ENCODE data around the gene RPA3. TPM values are rescaled to one million over a fixed set of nuclear protein-coding genes. Genes with fewer than 3 reads are reported as not detected.

Gene RPA3
- total RNA-seq, 1 experiment from 2014 or later = 90.2 TPM

- Mint-ChIP-seq H3K27me3 (ENCODE audit: insufficient read depth, unreplicated experiment) (no peaks in the 10 kb centered on the region), H3K4me3 (ENCODE audit: unreplicated experiment) (no peak overlapping the region), H3K9me3 (ENCODE audit: unreplicated experiment) (peaks cover 8% of the 10 kb centered on the region), H3K27ac (ENCODE audit: unreplicated experiment) (no peak overlapping the region), H3K36me3 (ENCODE audit: insufficient read depth, unreplicated experiment) (no peaks in the 10 kb centered on the region), H3K4me1 (ENCODE audit: low read depth, unreplicated experiment) (peaks cover 7% of the 10 kb centered on the region)
- Histone ChIP-seq H3K4me3 (ENCODE audit: low read depth, low read length) (no peak overlapping the region), H3K9me3 (no peaks in the 10 kb centered on the region), H3K4me1 (peaks cover 2% of the 10 kb centered on the region; the same call in 1 of the 2 replicates), H3K27me3 (replicated peaks; ENCODE audit: control insufficient read depth, insufficient read depth, low read length) (no peaks in the 10 kb centered on the region), H3K36me3 (ENCODE audit: control insufficient read depth, insufficient read depth, low read length) (no peaks in the 10 kb centered on the region)
- intact Hi-C loops (cut with micrococcal nuclease; ENCODE audit: unreplicated experiment) = no loop called here
- BruUV-seq (replicated peaks) = no TSS peak
- POLR2A ChIA-PET = no interaction called here
- TF ChIP-seq, protein P1, sequence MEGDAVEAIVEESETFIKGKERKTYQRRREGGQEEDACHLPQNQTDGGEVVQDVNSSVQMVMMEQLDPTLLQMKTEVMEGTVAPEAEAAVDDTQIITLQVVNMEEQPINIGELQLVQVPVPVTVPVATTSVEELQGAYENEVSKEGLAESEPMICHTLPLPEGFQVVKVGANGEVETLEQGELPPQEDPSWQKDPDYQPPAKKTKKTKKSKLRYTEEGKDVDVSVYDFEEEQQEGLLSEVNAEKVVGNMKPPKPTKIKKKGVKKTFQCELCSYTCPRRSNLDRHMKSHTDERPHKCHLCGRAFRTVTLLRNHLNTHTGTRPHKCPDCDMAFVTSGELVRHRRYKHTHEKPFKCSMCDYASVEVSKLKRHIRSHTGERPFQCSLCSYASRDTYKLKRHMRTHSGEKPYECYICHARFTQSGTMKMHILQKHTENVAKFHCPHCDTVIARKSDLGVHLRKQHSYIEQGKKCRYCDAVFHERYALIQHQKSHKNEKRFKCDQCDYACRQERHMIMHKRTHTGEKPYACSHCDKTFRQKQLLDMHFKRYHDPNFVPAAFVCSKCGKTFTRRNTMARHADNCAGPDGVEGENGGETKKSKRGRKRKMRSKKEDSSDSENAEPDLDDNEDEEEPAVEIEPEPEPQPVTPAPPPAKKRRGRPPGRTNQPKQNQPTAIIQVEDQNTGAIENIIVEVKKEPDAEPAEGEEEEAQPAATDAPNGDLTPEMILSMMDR (IDR thresholded peaks at IDR 0.05; ENCODE audit: insufficient read depth in 1 of 2, low read depth in 1 of 2, low read length in 1 of 2, severe bottlenecking in 1 of 2, unreplicated experiment in 1 of 2) = no peak
- CTCF ChIA-PET = interaction anchor here (0.7 kb wide), 1 partner anchor 591 kb away, joined by 6 read pairs; no protein-coding TSS in a partner anchor
- no peak for DNase-seq
These were observed 19.5 kb downstream of the RPA3 start for GRCh38 chr7:7698930-7699329.

DNA sequence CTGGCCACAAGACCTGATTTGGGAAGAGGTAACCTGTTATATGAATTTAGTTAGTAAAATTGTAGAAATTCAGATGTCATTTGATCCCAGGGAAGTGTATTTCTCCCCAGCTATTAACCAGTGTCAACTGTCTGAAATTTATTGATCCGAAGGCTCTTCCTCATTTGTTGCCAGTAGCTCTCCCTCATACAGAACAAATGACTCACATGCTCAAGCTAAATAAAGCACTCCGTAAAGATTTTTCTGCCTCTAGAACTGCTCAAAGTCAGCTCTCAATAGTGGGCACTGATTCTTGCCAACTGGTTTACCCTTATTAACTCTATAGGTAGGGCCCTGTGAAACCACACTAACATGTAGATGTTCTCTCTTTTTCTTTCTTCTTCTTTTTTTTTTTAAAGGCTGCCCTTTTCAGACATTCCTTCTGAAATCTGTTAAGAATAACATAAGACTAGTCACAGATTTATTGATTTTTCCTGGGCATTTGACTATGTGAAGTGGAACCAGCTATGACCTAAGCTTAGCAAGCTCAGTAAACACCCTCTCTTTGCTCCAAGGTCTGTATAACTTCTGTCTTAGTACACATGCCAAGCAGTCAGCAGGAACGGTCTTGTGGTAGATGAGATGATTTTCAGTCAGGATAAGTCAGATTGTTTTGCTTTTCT, 21.8 kb downstream of the RPA3 start:
- POLR2A ChIA-PET = no interaction called here
- no peak overlapping the region for H3K4me3 ChIP-seq (ENCODE audit: low read depth, low read length)

DNA sequence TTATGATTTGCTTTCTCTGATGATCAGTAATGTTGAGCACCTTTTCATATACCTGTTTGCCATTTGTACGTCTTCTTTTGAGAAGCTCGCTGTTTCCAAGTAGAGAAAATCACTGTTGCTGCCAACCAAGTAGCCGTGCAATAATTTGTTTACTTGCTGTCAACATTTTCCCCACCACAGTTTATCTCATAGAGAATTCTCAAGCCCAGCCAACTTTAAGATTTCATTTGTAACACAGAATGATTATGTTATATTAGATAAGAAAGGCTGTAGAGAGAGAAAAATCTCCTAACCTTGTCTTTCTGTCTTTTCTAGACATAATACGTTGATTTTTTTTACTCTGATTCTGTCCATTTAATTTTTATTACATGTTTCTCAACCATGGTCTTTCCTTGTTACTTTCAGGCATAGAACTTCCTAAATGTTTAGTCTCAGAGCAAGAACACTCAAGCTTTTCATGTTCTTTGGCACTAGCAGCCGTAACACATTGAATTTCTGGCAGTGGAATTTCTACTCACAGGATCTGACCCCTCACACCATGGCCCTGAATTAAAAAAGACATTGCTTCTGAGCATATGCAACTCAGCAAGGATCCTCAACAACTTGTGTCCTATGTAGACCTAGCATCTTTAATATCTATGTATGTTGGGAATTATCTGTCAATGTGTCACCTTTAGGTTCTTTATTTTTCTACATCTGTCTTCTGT, 23.1 kb downstream of the RPA3 start:
- intact Hi-C loops (cut with micrococcal nuclease; ENCODE audit: unreplicated experiment) = no loop called here
- H3K4me1 Mint-ChIP-seq (ENCODE audit: low read depth, unreplicated experiment) = no peaks in the 10 kb centered on the region
- Histone ChIP-seq H3K27me3 (replicated peaks; ENCODE audit: control insufficient read depth, insufficient read depth, low read length) (no peaks in the 10 kb centered on the region), H3K4me1 (peaks cover 9% of the 10 kb centered on the region; the same call in 1 of the 2 replicates), H3K4me3 (ENCODE audit: low read depth, low read length) (no peak overlapping the region), H3K9me3 (no peaks in the 10 kb centered on the region), H3K36me3 (ENCODE audit: control insufficient read depth, insufficient read depth, low read length) (no peaks in the 10 kb centered on the region)
- CTCF ChIA-PET = no interaction called here
- TF ChIP-seq, protein P1 (IDR thresholded peaks at IDR 0.05; ENCODE audit: insufficient read depth in 1 of 2, low read depth in 1 of 2, low read length in 1 of 2, severe bottlenecking in 1 of 2, unreplicated experiment in 1 of 2) = no peak
- no peak overlapping the region for H3K27ac Mint-ChIP-seq (ENCODE audit: unreplicated experiment)
- peaks cover 8% of the 10 kb centered on the region for H3K9me3 Mint-ChIP-seq (ENCODE audit: unreplicated experiment)
- BruUV-seq (replicated peaks) = no TSS peak
- no peaks in the 10 kb centered on the region for H3K36me3 Mint-ChIP-seq (ENCODE audit: insufficient read depth, unreplicated experiment)
- H3K4me3 Mint-ChIP-seq (ENCODE audit: unreplicated experiment) = no peak overlapping the region
- POLR2A ChIA-PET = no interaction called here
- no peak for DNase-seq
- H3K27me3 Mint-ChIP-seq (ENCODE audit: insufficient read depth, unreplicated experiment) = no peaks in the 10 kb centered on the region

More for the DNA sequence above, 21.8 kb downstream of the RPA3 start:
- CTCF ChIA-PET = no interaction called here
- Mint-ChIP-seq H3K27ac (ENCODE audit: unreplicated experiment) (no peak overlapping the region), H3K36me3 (ENCODE audit: insufficient read depth, unreplicated experiment) (no peaks in the 10 kb centered on the region), H3K27me3 (ENCODE audit: insufficient read depth, unreplicated experiment) (no peaks in the 10 kb centered on the region), H3K9me3 (ENCODE audit: unreplicated experiment) (peaks cover 8% of the 10 kb centered on the region), H3K4me3 (ENCODE audit: unreplicated experiment) (no peak overlapping the region), H3K4me1 (ENCODE audit: low read depth, unreplicated experiment) (peaks cover 6% of the 10 kb centered on the region)
- Histone ChIP-seq H3K9me3 (no peaks in the 10 kb centered on the region), H3K27me3 (replicated peaks; ENCODE audit: control insufficient read depth, insufficient read depth, low read length) (no peaks in the 10 kb centered on the region), H3K4me1 (peaks cover 9% of the 10 kb centered on the region; the same call in 1 of the 2 replicates), H3K36me3 (ENCODE audit: control insufficient read depth, insufficient read depth, low read length) (no peaks in the 10 kb centered on the region)
- intact Hi-C loops (cut with micrococcal nuclease; ENCODE audit: unreplicated experiment) = no loop called here
- TF ChIP-seq, protein P1 (IDR thresholded peaks at IDR 0.05; ENCODE audit: insufficient read depth in 1 of 2, low read depth in 1 of 2, low read length in 1 of 2, severe bottlenecking in 1 of 2, unreplicated experiment in 1 of 2) = no peak
- no peak for DNase-seq
- BruUV-seq (replicated peaks) = no TSS peak
